Cerebellar nuclear complex (tissue), 1 donor: ENCODE data around the gene KCTD5.

Experiments
- DNase-seq, 2 experiments: peaks; one replicate each; lab custom pipeline; 2025; lab: John Stamatoyannopoulos, UW

KCTD5 gene

GRCh38 chr16:2697401-2697948, 15.2 kb downstream of the KCTD5 start:
- DNase-seq, result no peak

- no peak for DNase-seq
These were observed 16.0 kb downstream of the KCTD5 start for GRCh38 chr16:2698103-2698870.

- no peak for DNase-seq
These were observed 16.8 kb downstream of the KCTD5 start for GRCh38 chr16:2698965-2699750.

- no peak for DNase-seq
These were observed 17.7 kb downstream of the KCTD5 start for GRCh38 chr16:2699791-2700600.

GRCh38 chr16:2700786-2701185, 18.5 kb downstream of the KCTD5 start:
- DNase-seq, result no peak

- no peak for DNase-seq
These were observed 18.9 kb downstream of the KCTD5 start for GRCh38 chr16:2701272-2701671.

GRCh38 chr16:2701713-2702437, 19.6 kb downstream of the KCTD5 start:
- DNase-seq, result no peak

GRCh38 chr16:2702438-2702825, 20.1 kb downstream of the KCTD5 start:
- no peak for DNase-seq

GRCh38 chr16:2702871-2703745, 20.8 kb downstream of the KCTD5 start:
- peak in 1 of 2 experiments; percentile 59 for DNase-seq

GRCh38 chr16:2704166-2704982, 22.1 kb downstream of the KCTD5 start:
- DNase-seq, result no peak

- DNase-seq, result no peak
These were observed 22.6 kb downstream of the KCTD5 start for GRCh38 chr16:2704983-2705275.

- DNase-seq, result no peak
These were observed 23.0 kb downstream of the KCTD5 start for GRCh38 chr16:2705351-2705750.

- DNase-seq, result no peak
These were observed 23.8 kb downstream of the KCTD5 start for GRCh38 chr16:2706085-2706484.

GRCh38 chr16:2706611-2707311, 24.4 kb downstream of the KCTD5 start:
- DNase-seq, result no peak

GRCh38 chr16:2707368-2708289, 25.3 kb downstream of the KCTD5 start:
- peak in 1 of 2 experiments; percentile 34 for DNase-seq

- no peak for DNase-seq
These were observed 25.9 kb downstream of the KCTD5 start for GRCh38 chr16:2708290-2708639.

GRCh38 chr16:2708955-2709587, 26.7 kb downstream of the KCTD5 start:
- DNase-seq, result no peak

GRCh38 chr16:2709588-2709984, 27.3 kb downstream of the KCTD5 start:
- no peak for DNase-seq
